Measurements from ENCODE around the gene CFAP77.

The CFAP77 gene

DNA sequence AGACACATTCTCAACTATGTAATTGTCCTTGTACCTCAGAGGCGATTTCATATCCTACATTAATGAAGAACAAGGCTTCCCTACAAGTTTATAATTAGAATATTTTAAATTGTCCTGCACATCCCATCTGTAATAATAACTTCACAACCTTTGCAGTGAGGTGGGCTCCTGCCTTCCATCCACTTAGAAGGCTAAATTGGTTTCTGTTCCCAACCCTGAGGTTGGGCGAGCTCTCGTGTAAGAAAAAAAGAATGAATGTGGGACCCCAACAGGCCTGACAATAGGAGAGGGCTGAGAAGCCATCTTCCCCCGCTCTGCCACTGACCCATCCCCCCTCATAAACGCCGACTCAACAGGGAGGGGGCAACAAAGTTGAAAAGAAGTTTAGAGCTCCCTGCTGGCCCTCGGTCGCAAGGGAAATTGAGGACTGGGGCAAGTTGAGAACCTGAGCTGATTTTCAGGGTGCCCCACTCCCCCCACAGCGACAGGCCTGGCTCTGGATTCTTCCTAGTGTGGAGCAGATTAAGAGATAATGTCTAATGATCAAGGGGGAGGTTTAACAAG is 181.8 kb downstream of the CFAP77 start:
- no peak overlapping the region for H3K4me3 ChIP-seq (ENCODE audit: low read depth, low read length)
- no peak for DNase-seq (ENCODE audit: low read depth, low spot score)
- ChIA-PET POLR2A (no interaction called here), CTCF (interaction anchor here (0.9 kb wide), 1 partner anchor 17 kb away, joined by 3 read pairs; no protein-coding TSS in a partner anchor)
- TF ChIP-seq, protein P1, sequence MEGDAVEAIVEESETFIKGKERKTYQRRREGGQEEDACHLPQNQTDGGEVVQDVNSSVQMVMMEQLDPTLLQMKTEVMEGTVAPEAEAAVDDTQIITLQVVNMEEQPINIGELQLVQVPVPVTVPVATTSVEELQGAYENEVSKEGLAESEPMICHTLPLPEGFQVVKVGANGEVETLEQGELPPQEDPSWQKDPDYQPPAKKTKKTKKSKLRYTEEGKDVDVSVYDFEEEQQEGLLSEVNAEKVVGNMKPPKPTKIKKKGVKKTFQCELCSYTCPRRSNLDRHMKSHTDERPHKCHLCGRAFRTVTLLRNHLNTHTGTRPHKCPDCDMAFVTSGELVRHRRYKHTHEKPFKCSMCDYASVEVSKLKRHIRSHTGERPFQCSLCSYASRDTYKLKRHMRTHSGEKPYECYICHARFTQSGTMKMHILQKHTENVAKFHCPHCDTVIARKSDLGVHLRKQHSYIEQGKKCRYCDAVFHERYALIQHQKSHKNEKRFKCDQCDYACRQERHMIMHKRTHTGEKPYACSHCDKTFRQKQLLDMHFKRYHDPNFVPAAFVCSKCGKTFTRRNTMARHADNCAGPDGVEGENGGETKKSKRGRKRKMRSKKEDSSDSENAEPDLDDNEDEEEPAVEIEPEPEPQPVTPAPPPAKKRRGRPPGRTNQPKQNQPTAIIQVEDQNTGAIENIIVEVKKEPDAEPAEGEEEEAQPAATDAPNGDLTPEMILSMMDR (IDR thresholded peaks at IDR 0.05; ENCODE audit: insufficient read depth, low read length, missing control alignments), result no peak

DNA sequence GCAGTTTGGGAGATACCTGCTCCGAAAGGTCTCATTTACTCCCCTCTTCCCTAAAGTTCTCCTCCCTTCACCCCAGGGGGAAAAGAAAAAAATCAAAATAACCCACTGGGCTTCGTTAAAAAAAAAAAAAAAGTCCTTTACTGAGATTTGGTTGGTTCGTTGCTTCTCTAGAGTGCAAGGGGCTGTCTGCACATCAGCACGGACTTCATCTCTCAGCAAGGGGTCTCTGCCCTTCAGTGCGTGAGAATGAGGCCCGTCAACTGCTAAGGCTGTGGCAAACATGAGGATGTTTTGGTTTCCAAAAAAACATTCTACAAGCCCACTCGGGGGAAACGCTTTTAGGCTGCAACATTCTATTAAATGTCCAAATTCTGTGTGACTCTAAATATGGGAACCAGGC is 182.4 kb downstream of the CFAP77 start:
- H3K4me3 ChIP-seq (ENCODE audit: low read depth, low read length), result no peak overlapping the region
- CTCF ChIA-PET, result no interaction called here
- no peak for DNase-seq (ENCODE audit: low read depth, low spot score)
- POLR2A ChIA-PET, result no interaction called here
- TF ChIP-seq, protein P1 (IDR thresholded peaks at IDR 0.05; ENCODE audit: insufficient read depth, low read length, missing control alignments), result no peak

DNA sequence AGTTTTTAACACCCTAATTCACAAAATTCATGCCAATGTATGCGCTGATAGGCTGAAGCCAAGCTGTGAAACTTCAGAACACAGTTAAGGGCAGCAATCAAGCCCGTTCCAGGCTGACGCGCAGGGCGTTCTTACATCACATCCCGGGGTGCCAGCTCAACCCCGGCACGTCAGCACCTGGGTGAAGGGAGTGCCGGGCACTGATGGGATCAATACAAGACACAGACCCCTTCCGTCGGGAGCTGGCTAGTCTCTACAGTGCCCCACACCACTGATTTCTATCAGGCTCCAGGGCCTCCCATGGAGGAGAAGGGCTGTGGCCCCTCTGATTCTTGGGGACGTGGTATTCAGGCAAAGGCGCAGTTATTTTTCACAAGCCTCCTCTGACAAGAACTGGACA is 184.4 kb downstream of the CFAP77 start:
- CTCF ChIA-PET, result no interaction called here
- POLR2A ChIA-PET, result interaction anchor here (0.6 kb wide), 1 partner anchor 171 kb away, joined by 3 read pairs; no protein-coding TSS in a partner anchor
- no peak overlapping the region for H3K4me3 ChIP-seq (ENCODE audit: low read depth, low read length)
- TF ChIP-seq, protein P1 (IDR thresholded peaks at IDR 0.05; ENCODE audit: insufficient read depth, low read length, missing control alignments), result no peak
- no peak for DNase-seq (ENCODE audit: low read depth, low spot score)

- no peak overlapping the region for H3K4me3 ChIP-seq (ENCODE audit: low read depth, low read length)
- POLR2A ChIA-PET, result no interaction called here
- no peak for DNase-seq (ENCODE audit: low read depth, low spot score)
- TF ChIP-seq, protein P1 (IDR thresholded peaks at IDR 0.05; ENCODE audit: insufficient read depth, low read length, missing control alignments), result no peak
- CTCF ChIA-PET, result no interaction called here
These were observed 185.3 kb downstream of the CFAP77 start for GRCh38 chr9:132595319-132595718.

- DNase-seq (ENCODE audit: low read depth, low spot score), result no peak
- TF ChIP-seq, protein P1 (IDR thresholded peaks at IDR 0.05; ENCODE audit: insufficient read depth, low read length, missing control alignments), result no peak
These were observed 186.2 kb downstream of the CFAP77 start for GRCh38 chr9:132596200-132596599.

GRCh38 chr9:132597073-132597775 is 187.2 kb downstream of the CFAP77 start:
- ChIA-PET CTCF (no interaction called here), POLR2A (no interaction called here)
- H3K4me3 ChIP-seq (ENCODE audit: low read depth, low read length), result no peak overlapping the region
- TF ChIP-seq, protein P1 (IDR thresholded peaks at IDR 0.05; ENCODE audit: insufficient read depth, low read length, missing control alignments), result no peak
- no peak for DNase-seq (ENCODE audit: low read depth, low spot score)

More at GRCh38 chr9:132596200-132596599, 186.2 kb downstream of the CFAP77 start:
- ChIA-PET POLR2A (no interaction called here), CTCF (no interaction called here)
- H3K4me3 ChIP-seq (ENCODE audit: low read depth, low read length), result no peak overlapping the region

All from AG04449 (cell line).